A673 (cell line): ENCODE data around the gene LRRC42.

ENCODE experiments used
- CTCF ChIP-seq: fragments of 300-800, 200-600 bp; sonication (generic); conservative IDR thresholded peaks from 2 replicates; pipeline ENCODE4 v1.5.1; 2017; ENCODE audit warnings: low read depth, mild to moderate bottlenecking, antibody characterized with exemption, low read length, moderate library complexity, mixed read lengths
- EZH2 ChIP-seq: fragments of 200-600 bp; sonication (generic); IDR thresholded peaks from 2 replicates; pipeline ENCODE4 v1.6.1; 2017; ENCODE audit warnings: borderline replicate concordance, low read depth, mild to moderate bottlenecking, mixed read lengths, antibody characterized with exemption, low read length; ENCODE audit not compliant: poor library complexity, severe bottlenecking

GRCh38 chr1:53906121-53906520, 40.0 kb upstream of the LRRC42 start:
- TF ChIP-seq CTCF (no peak), EZH2 (no peak)
